HEK293 (cell line): ENCODE results near the gene DYNC1I1.

Source experiments
- CTCF ChIA-PET: fragments of 350-600 bp; formaldehyde crosslinking; extraction: SDS; loops from one replicate; lab custom pipeline; 2021; ENCODE audit warnings: antibody characterized with exemption; lab: Yijun Ruan, JAX
- POLR2A ChIA-PET: fragments of 300-600 bp; formaldehyde crosslinking; extraction: SDS; loops from one replicate; lab custom pipeline; 2020; ENCODE audit warnings: antibody characterized with exemption, inconsistent platforms; lab: Yijun Ruan, JAX
- H3K27ac ChIP-seq: fragments of 200-500 bp; sonication (Bioruptor generic); 2 replicates; pipeline ENCODE4 v1.5.1; 2014; ENCODE audit warnings: low read depth, low read length, control low read depth, inconsistent platforms; ENCODE audit errors: extremely low read depth
- H3K36me3 ChIP-seq, 2 experiments: fragments of 200-500 bp in 1 of 2; sonication (Bioruptor generic) in 1 of 2; 1 replicate in 1 of 2; 2 replicates in 1 of 2; pipeline ENCODE4 v1.5.1; 2014 to 2017; ENCODE audit warnings: inconsistent platforms in 2 of 2, low read length in 2 of 2; ENCODE audit not compliant: control insufficient read depth in 2 of 2, insufficient read depth in 1 of 2
- H3K4me1 ChIP-seq: fragments of 200-500 bp; sonication (Bioruptor generic); 2 replicates; pipeline ENCODE4 v1.5.1; 2014; ENCODE audit warnings: mild to moderate bottlenecking, low read length, inconsistent platforms; ENCODE audit not compliant: control insufficient read depth, insufficient read depth
- H3K4me3 ChIP-seq: 2 replicates; pipeline ENCODE4 v1.5.1; 2011; ENCODE audit warnings: low read depth, mild to moderate bottlenecking, control low read depth, low read length, moderate library complexity
- H3K9me3 ChIP-seq: fragments of 200-500 bp; sonication (Bioruptor generic); 2 replicates; pipeline ENCODE4 v1.5.1; 2014; ENCODE audit warnings: low read depth, low read length, inconsistent platforms; ENCODE audit not compliant: control insufficient read depth, insufficient read depth
- GFI1B ChIP-seq: fragments of 450-650 bp; formaldehyde crosslinking; IDR thresholded peaks from 2 replicates; pipeline ENCODE4 v1.5.1; 2016; ENCODE audit warnings: missing biosample characterization, missing genetic modification characterization
- ZBTB11 ChIP-seq: fragments of 450-650 bp; formaldehyde crosslinking; conservative IDR thresholded peaks from 2 replicates; pipeline ENCODE4 v1.5.1; 2016; ENCODE audit warnings: low read depth, missing biosample characterization, missing genetic modification characterization
- ZNF16 ChIP-seq: fragments of 450-650 bp; formaldehyde crosslinking; IDR thresholded peaks from 2 replicates; pipeline ENCODE4 v1.5.1; 2016; ENCODE audit warnings: low read depth, missing biosample characterization, missing genetic modification characterization
- ZNF248 ChIP-seq: fragments of 450-650 bp; formaldehyde crosslinking; IDR thresholded peaks from 2 replicates; pipeline ENCODE4 v1.5.1; 2017; ENCODE audit warnings: missing biosample characterization, missing genetic modification characterization
- ZNF354C ChIP-seq: fragments of 450-650 bp; formaldehyde crosslinking; IDR thresholded peaks from 2 replicates; pipeline ENCODE4 v1.5.1; 2016; ENCODE audit warnings: missing biosample characterization, missing genetic modification characterization, low read depth, borderline replicate concordance
- ZNF416 ChIP-seq: fragments of 450-650 bp; formaldehyde crosslinking; IDR thresholded peaks from 2 replicates; pipeline ENCODE4 v1.5.1; 2016; ENCODE audit warnings: missing biosample characterization, missing genetic modification characterization
- ZNF510 ChIP-seq: fragments of 450-650 bp; formaldehyde crosslinking; IDR thresholded peaks from 2 replicates; pipeline ENCODE4 v1.5.1; 2018; ENCODE audit warnings: mild to moderate bottlenecking, missing genetic modification characterization, missing biosample characterization; ENCODE audit not compliant: insufficient replicate concordance
- ZNF544 ChIP-seq: fragments of 450-650 bp; formaldehyde crosslinking; IDR thresholded peaks from 2 replicates; pipeline ENCODE4 v1.5.0; 2017; ENCODE audit warnings: missing biosample characterization, missing genetic modification characterization
- ZNF580 ChIP-seq: fragments of 450-650 bp; formaldehyde crosslinking; IDR thresholded peaks from 2 replicates; pipeline ENCODE4 v1.5.1; 2016; ENCODE audit warnings: missing biosample characterization, missing genetic modification characterization
- ZNF596 ChIP-seq: fragments of 450-650 bp; IDR thresholded peaks from 2 replicates; pipeline ENCODE4 v1.5.0; 2018; ENCODE audit warnings: missing biosample characterization, mild to moderate bottlenecking, missing genetic modification characterization, moderate library complexity
- ZNF626 ChIP-seq: fragments of 450-650 bp; sonication (Bioruptor Pico); formaldehyde crosslinking; IDR thresholded peaks from 2 replicates; pipeline ENCODE4 v1.5.1; 2018; ENCODE audit warnings: missing biosample characterization, missing genetic modification characterization, inconsistent platforms
- ZNF664 ChIP-seq: fragments of 450-650 bp; formaldehyde crosslinking; IDR thresholded peaks from 2 replicates; pipeline ENCODE4 v1.5.1; 2016; ENCODE audit warnings: missing biosample characterization, missing genetic modification characterization
- ZNF707 ChIP-seq: fragments of 450-650 bp; formaldehyde crosslinking; IDR thresholded peaks from 2 replicates; pipeline ENCODE4 v1.5.1; 2016; ENCODE audit warnings: missing biosample characterization, missing genetic modification characterization

The DYNC1I1 gene

GRCh38 chr7:95828824-95829790 lies 56.8 kb downstream of the DYNC1I1 start:
- TF ChIP-seq ZNF596 (tag by site-specific recombination) (no peak), ZNF707 (no peak), ZNF248 (no peak), ZNF354C (tag by site-specific recombination) (no peak), ZNF626 (tag by site-specific recombination) (no peak), GFI1B (tag by site-specific recombination) (no peak), ZNF544 (tag by site-specific recombination) (no peak)
- TF ChIP-seq, all 188 proteins: peak for 0
- Histone ChIP-seq H3K4me3 (no peak overlapping the region), H3K9me3 (no peaks in the 10 kb centered on the region), H3K4me1 (no peaks in the 10 kb centered on the region), H3K27ac (no peak overlapping the region), H3K36me3 (no peaks in the 10 kb centered on the region)
- CTCF ChIA-PET, result no interaction called here
- POLR2A ChIA-PET, result no interaction called here

GRCh38 chr7:95840953-95841950 lies 68.9 kb downstream of the DYNC1I1 start:
- no peak overlapping the region for H3K27ac ChIP-seq
- no peaks in the 10 kb centered on the region for H3K9me3 ChIP-seq
- POLR2A ChIA-PET, result no interaction called here
- H3K4me3 ChIP-seq, result no peak overlapping the region
- CTCF ChIA-PET, result interaction anchor here (0.5 to 1.9 kb wide), 15 partner anchors 13 to 1657 kb away, joined by 3 to 15 read pairs (median 5); no protein-coding TSS in a partner anchor
- H3K4me1 ChIP-seq, result no peaks in the 10 kb centered on the region
- TF ChIP-seq ZNF664 (tag by site-specific recombination), result no peak
- no peak for TF ChIP-seq ZNF416
- no peak for TF ChIP-seq ZNF16 (tag by site-specific recombination)
- no peak for TF ChIP-seq ZNF510 (tag by site-specific recombination)
- H3K36me3 ChIP-seq, result no peaks in the 10 kb centered on the region

GRCh38 chr7:95843286-95843685 lies 70.9 kb downstream of the DYNC1I1 start:
- no peaks in the 10 kb centered on the region for H3K36me3 ChIP-seq
- TF ChIP-seq ZBTB11 (tag by site-specific recombination), result no peak
- no peak for TF ChIP-seq ZNF580 (tag by site-specific recombination)
- TF ChIP-seq, all 188 proteins: peak for 0
- Histone ChIP-seq H3K4me3 (no peak overlapping the region), H3K4me1 (no peaks in the 10 kb centered on the region), H3K9me3 (no peaks in the 10 kb centered on the region), H3K27ac (no peak overlapping the region)
- ChIA-PET POLR2A (no interaction called here), CTCF (interaction anchor here (1.1 to 1.2 kb wide), 2 partner anchors 27 to 119 kb away, joined by 3 to 4 read pairs; no protein-coding TSS in a partner anchor)
